Embryonic facial prominence (tissue), 1 donor: Measurements from ENCODE around the gene CRKL.
"Not testable (repeated sequence)": the region's sequence is repeated elsewhere in the genome, so short reads cannot be mapped to it uniquely, and the experiment has no call there.

Experiments
- DNase-seq: peaks from one replicate; pipeline ENCODE4 v3.0.0-alpha.2; 2016; ENCODE audit errors: extremely low spot score

Gene CRKL

DNA sequence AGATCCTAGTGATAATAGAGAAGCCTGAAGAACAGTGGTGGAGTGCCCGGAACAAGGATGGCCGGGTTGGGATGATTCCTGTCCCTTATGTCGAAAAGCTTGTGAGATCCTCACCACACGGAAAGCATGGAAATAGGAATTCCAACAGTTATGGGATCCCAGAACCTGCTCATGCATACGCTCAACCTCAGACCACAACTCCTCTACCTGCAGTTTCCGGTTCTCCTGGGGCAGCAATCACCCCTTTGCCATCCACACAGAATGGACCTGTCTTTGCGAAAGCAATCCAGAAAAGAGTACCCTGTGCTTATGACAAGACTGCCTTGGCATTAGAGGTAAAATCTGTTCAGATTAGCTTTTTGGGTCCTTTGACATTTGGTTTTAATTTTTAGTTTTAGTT is 16.7 kb downstream of the CRKL start:
- no peak for DNase-seq

DNA sequence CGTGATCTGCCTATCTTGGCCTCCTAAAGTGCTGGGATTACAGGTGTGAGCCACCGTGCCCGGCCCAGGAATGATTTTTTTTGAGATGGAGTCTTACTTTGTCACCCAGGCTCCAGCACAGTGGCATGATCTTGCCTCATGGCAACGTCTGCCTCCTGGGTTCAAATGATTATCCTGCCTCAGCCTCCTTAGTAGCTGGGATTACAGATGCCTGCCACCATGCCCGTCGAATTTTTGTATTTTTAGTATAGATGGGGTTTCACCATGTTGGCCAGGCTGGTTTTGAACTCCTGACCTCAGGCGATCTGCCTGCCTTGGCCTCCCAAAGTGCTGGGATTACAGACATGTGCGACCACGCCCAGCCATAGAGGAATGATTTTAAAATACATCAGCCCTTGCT is 17.8 kb downstream of the CRKL start:
- DNase-seq, result not testable (repeated sequence)

GRCh38 chr22:20935780-20936539 is 18.8 kb downstream of the CRKL start:
- not testable (repeated sequence) for DNase-seq

DNA sequence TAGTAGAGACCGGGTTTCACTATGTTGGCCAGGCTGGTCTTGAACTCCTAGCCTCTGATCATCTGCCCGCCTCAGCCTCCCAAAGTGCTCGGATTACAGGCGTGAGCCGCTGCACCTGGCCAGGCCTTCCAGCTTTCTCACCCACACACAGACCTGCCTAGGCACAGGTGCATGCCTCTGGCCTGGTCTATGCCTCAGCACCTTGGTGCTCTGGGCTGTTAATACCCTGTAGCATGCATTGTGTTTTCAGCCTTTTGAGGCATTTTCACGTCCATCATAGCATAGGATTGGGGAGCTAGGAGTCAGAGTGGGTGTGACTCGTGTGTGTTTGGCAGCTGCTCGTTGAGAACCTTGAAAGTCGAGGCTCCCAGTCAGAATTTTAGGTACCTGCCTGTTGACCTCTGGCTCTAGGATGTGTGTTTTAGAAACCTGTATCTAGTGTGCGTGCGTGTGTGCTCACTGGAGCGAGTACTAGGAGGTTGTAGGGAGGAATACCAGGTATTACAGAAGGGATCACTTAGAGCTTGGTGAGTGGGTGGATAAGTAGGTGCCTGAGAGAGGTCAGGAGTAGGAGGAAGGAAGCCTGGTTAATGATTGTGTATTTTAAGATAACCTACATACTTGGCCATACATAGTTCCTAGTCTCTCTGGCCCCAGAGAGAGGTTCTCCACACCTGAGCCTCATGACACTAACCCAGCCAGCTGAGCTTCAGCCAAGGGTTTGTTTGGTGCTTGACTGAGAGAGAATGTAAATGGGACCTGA is 20.0 kb downstream of the CRKL start:
- no peak for DNase-seq

DNA sequence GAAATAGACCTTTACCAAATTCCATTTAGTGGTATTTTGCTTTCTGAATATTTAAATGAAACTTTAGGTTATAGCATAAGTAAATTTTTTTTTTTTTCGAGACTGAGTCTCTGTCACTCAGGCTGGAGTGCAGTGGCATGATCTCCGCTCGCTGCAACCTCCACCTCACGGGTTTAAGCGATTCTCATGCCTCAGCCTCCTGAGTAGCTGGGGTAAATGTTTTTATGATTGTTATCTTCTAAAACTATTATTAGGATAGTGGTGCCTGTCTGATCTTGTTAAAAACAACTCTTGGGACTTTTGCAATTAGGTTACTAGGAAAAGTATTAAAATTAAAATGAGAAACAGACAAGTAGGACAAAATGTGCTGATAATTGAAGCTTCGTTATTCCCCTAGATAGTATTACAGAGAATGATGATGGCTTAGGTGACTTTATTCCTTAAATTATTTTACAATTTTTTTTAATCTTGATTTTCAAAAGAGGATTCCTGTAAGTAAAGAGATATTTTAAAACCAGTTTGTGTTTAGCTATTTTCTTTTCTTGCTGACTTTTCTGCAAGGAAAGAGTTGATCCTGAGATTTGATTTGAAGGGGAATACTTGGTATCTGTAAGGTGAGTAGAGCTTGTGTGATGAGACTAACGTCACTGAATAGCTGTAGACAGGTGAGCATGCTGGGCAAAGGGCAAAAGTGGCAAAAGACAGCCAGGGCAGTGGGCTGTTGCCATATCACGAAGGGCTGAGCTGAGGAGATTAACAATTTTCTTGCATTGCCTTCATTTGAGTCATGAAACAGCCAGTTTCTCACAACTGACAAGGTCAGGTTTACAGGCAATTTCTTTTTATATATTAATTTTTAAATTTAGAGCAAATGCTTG is 20.8 kb downstream of the CRKL start:
- no peak for DNase-seq

- DNase-seq, result not testable (repeated sequence)
Measured at GRCh38 chr22:20939457-20940185, 22.4 kb downstream of the CRKL start.

DNA sequence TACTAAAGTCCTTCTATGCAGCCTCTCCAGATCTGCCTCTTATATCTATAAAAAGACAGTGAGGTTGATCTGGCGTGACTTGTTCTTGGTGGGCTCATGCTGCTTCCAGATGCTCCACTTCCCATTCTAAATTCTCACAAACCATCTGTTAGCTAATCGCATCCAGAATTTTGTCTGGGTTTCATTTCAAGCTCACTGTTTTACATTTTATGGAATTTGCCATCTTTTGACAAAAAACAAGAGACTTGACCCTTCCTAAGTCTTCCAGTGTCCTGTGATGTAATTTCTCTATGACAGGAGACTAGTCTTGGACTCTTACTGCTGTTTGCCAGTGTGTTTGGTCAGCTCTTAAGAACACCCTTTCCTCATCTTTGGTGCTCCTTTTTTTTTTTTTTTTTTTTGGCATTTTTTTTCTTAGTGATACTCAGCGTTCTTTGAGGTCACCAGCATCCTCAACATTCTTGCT is 23.0 kb downstream of the CRKL start:
- DNase-seq, result peak; percentile 17

GRCh38 chr22:20940904-20941385 is 23.7 kb downstream of the CRKL start:
- no peak for DNase-seq

DNA sequence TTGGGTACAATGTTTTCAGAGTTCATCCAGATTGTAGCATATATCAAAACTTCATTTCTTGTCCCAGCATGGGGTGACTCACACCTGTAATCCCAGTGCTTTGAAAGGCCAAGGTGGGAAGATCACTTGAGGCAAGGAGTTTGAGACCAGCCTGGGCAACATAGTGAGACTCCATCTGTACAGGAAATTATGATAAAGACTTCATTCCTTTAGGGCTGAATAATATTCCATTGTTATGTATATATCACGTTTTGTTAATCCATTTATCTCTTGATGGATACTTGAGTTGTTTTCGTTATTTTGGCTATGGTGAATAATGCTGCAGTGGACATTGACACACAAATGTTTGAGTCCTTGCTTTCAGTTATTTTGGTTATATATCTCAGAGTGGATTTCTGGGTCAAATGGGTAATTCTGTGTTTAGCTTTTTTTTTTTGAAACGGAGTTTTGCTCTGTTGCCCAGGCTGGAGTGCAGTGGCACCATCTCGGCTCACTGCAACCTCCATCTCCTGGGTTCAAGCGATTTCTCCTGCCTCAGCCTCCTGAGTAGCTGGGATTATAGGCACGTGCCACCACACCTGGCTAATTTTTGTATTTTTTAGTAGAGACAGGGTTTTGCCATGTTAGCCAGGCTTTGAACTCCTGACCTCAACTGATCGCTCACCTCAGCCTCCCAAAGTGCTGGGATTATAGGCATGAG is 25.1 kb downstream of the CRKL start:
- DNase-seq, result not testable (repeated sequence)

- no peak for DNase-seq
Measured at GRCh38 chr22:20943104-20943933, 26.1 kb downstream of the CRKL start.

DNA sequence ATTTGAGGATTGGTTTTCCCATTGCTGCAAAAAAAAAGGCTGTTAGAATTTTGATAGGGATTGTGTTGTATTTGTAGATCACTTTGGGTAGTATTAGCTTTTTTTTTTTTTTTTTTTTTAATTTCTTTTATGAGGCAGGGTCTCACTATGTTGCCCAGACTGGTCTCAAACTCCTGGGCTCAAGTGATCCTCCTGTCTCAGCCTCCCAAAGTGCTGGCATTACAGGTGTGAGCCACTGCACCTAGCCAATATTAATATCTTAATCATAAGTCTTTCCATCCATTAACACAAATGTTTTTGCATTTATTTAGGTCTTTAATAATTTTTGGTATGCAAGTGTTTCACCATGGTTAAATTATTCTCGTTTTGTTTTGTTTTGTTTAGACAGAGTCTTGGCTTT is 26.8 kb downstream of the CRKL start:
- DNase-seq, result no peak

GRCh38 chr22:20945578-20945934 is 28.3 kb downstream of the CRKL start:
- no peak for DNase-seq

DNA sequence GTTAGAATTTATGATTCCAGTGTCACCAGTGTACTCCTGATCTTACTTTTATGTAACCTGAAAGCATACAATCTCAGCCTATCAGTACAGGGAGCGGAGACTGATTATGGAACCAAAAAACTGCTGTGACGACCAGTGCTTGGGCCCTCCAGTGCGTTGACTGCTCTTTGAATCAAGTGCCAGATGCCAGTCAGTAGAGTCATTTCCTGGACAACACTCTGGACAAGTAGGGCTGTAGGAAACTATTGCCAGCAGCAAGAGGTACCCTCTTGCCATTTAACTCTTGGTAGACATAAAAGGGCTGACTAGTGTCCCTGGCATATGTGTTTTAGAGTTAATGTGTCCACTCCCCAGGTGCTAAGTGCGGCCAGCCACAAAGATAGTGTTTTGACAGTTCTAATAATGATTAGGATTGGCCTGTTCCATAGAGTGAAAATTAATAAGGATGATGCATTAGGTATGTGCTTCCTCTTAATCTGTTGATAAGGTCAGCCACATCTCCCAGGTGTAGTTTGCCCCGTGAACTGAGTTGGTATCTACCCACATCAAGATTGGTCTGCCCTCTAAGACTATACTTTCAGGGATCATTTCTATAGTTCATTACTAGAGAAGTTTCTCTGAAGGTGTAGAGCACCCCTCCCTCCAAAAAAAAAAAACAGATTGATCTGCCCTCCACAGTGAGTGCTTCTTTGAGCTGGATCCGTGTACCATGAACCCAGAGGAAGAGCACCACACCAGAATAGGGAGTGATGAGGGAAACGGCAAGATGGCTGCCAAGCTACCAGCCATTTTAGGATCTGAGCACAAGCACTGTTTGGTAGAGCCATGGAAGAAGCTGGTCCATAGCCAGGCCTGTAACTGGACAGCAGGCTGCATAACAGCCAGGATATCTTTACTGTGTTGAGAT is 29.1 kb downstream of the CRKL start:
- no peak for DNase-seq

- no peak for DNase-seq
Measured at GRCh38 chr22:20946991-20947390, 29.8 kb downstream of the CRKL start.

DNA sequence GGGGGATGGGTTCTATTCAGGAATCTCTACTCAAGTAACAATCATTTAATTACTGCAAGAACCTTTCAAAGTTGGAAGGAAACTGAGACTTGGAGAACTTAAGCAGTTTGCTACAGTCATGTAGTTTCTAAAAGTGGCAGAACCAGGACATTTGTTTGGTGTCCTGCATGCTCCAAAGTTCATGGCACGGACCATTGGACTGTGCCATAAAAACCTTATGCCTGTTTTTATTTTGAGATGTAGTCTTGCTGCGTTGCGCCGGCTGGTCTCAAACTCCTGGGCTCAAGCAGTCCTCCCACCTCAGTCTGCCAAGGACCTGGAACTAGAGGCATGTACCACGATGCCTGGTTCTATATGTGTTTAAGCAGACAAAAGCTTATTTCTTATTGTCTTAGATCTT is 31.2 kb downstream of the CRKL start:
- DNase-seq, result no peak

DNA sequence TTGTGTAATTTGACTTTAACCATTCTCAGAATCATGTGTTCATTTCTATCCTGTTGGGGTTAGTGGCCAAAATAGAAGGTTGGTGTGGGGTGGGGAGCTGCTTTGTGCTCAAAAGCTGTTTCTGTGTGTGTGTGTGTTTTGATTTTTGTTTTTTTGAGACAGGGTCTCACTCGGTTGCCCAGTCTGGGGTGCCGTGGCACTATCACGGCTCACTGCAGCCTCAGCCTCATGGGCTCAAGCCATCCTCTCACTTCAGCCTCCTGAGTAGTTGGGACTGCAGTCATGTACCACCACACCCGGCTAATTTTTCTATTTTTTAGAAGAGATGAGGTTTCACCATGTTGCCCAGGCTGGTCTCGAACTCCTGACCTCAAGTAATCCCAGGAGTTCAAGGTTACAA is 31.8 kb downstream of the CRKL start:
- DNase-seq, result no peak

DNA sequence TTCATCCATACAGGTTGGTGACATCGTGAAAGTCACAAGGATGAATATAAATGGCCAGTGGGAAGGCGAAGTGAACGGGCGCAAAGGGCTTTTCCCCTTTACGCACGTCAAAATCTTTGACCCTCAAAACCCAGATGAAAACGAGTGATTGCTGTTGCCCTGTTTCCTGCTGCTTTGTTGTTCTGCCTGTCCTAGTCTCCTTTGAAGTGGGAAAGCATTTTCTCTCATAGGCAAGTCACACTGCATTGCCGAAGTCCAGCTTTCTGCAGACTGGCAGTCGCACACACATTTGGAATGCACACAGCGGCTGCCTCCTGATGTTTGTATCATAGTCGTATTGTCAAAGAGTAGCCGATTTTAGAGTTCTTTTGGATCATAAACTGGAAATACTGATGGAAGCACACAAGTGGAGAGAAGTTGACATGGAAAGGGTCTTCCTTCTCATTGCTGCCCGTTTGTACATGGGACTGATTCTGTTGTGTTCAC is 32.5 kb downstream of the CRKL start:
- no peak for DNase-seq

- no peak for DNase-seq
Measured at GRCh38 chr22:20951151-20951931, 34.1 kb downstream of the CRKL start.
